NCI-H1105 treated with DMSO at 0.1 percent for 48 hours (cell line): Measurements from ENCODE around the gene CHD5.
A peak's percentile ranks its signal among the peaks of the same experiment; 100 is the strongest.

Source experiments
- DNase-seq: peaks from one replicate; lab custom pipeline; 2025; lab: John Stamatoyannopoulos, UW

CHD5 gene

GRCh38 chr1:6059866-6060265 is 120.3 kb downstream of the CHD5 start:
- DNase-seq: no peak

GRCh38 chr1:6057170-6057845 is 122.8 kb downstream of the CHD5 start:
- DNase-seq: no peak

DNA sequence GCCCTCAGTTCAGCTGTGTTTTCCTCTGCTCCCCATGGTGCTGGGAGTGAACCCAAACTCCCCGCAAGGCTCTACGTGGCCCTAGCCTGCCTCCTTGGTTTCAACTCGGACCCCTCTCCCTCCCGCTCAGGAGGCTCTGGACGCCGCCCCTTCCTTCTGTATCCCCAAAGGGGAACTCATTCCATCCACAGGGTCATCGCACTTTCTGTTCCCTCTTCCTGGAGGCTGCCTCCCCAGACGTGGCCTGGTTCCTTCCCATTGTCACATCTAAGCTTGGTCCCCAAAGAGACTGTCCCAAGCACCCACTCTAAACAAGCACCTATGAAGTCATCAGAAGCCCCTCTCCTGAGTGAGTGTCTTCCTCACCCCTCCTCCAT is 123.6 kb downstream of the CHD5 start:
- no peak for DNase-seq

DNA sequence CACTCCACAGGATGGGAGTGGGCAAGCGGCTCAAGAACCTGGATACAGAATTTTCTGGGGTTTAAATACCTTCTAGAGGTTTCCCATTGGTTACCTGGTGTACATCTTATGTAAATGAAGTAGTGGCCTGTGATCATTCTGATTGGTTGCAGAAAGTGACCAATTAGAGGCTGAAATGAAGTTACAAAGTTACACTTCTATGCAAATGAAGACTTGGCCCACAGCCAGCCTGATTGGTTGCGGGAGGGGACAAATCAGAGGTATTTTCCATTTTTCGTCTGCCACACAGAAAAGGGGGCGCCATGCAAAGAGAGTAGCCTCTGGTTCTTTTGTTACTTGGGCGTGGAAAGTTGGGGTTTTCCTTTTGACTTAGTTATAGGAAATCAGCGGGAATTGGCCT is 125.5 kb downstream of the CHD5 start:
- DNase-seq: no peak

DNA sequence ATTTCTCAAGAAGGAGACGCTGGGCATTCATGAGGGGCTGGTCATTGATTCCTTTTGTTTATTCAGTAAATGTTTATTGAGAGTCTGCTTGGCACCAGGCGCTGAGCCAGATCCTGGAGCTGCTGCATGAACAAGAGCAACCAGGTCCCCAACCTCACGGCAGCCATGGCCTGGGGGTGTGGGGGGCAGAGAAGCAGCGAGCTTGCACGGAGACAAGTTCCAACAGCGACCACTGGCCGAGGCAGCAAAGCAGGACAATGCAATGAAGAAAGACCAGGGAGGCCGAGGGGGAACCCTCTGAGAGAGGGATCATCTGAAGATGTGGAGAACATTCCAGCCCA is 126.9 kb downstream of the CHD5 start:
- DNase-seq: no peak

DNA sequence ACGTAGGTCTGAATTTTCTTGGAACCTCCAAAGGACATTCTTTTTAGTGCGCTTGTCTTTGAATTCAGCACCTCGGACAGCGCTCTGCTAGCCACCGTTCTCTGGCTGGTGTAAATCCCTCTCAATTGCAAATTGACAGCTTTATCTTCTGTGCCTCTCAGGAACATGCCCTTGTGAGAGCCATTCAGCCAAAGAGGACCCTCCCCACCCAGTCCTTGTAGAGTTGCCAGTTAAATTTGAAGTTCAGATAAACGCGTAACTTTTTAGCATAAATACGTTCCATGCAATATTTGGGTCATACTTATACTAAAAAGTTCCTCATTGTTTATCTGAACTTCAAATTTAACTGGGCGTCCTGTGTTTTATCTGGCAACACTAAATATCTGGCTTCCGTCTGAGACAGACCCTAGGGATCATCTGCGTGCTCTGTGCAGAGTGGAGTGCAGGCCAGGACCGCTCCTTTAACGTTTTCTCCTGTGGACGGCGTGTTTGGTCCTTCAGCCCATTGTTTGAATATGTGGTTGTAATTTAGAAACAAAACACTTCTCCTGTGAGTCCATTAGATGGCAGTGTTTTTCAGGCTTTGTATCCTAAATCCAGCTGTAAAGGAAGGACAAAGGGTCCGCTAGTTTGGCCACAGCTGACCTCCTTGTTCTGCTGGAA is 127.4 kb downstream of the CHD5 start:
- DNase-seq: peak; percentile 85
